LNCAP (cell line): ENCODE data around the gene SLC20A1.

Source experiments
- TF ChIP-seq, protein P1 (sequence below): fragments of 450-650 bp; IDR thresholded peaks from 2 replicates; pipeline ENCODE4 v1.5.1; 2017; ENCODE audit warnings: mild to moderate bottlenecking

SLC20A1 gene

GRCh38 chr2:112671801-112672200 is 26.1 kb downstream of the SLC20A1 start:
- TF ChIP-seq, protein P1, sequence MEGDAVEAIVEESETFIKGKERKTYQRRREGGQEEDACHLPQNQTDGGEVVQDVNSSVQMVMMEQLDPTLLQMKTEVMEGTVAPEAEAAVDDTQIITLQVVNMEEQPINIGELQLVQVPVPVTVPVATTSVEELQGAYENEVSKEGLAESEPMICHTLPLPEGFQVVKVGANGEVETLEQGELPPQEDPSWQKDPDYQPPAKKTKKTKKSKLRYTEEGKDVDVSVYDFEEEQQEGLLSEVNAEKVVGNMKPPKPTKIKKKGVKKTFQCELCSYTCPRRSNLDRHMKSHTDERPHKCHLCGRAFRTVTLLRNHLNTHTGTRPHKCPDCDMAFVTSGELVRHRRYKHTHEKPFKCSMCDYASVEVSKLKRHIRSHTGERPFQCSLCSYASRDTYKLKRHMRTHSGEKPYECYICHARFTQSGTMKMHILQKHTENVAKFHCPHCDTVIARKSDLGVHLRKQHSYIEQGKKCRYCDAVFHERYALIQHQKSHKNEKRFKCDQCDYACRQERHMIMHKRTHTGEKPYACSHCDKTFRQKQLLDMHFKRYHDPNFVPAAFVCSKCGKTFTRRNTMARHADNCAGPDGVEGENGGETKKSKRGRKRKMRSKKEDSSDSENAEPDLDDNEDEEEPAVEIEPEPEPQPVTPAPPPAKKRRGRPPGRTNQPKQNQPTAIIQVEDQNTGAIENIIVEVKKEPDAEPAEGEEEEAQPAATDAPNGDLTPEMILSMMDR = no peak

DNA sequence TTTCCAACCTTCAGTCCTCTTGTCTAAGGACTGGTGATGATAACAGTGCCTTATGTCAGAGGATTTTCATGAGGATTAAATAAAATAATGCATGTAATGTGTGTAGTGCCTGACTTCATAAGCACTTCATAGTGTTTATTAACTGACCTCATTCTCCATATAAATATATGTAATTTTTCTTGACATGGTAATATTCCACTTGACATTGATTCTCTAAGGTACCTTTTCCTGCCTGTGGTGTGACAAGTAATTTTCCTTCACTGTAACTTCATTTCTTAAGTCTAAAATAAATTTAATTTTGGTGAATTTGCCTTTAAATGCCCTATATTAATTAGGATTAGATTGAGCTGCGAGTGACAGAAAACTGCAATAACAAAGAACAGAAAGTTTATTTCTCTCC is 27.3 kb downstream of the SLC20A1 start:
- TF ChIP-seq, protein P1 = no peak

DNA sequence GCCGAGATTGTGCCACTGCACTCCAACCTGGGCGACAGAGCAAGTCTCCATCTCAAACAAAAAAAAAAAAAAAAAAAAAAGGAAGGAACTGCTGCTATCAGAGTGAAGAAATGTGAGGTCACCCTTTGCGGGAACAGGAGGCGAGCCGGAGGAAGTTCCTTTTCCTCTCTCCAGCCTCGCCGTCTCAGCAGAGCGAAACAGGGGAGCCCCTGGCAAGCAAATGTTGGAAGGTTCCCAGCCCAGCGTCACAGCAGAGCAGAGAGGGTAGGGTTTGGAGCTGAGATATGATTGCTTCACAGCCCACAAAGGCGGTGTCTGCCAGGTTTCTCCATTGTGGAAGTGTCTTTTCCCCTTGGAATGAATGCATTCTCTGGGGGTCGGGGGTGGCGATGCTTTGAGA is 28.5 kb downstream of the SLC20A1 start:
- TF ChIP-seq, protein P1 = no peak

DNA sequence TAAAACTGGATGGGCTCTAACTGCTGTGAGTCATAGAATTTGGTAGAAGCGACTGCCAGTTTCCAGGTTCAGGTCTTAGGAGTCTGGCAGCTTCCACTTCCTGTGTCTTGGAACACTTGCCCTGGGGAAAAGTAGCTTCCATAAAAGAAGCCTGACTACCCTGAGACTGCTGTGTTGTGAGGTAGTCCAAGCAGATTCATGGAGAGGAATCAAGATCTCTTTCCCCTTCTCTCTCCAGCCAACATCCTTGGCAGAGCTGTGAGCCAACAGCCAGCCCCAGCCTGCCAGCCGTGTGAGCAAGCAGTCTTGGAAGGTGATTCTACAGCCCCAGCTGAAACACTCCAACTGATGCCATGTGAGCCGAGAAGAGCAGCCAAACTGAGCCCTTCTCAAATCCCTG is 33.7 kb downstream of the SLC20A1 start:
- TF ChIP-seq, protein P1 = no peak

DNA sequence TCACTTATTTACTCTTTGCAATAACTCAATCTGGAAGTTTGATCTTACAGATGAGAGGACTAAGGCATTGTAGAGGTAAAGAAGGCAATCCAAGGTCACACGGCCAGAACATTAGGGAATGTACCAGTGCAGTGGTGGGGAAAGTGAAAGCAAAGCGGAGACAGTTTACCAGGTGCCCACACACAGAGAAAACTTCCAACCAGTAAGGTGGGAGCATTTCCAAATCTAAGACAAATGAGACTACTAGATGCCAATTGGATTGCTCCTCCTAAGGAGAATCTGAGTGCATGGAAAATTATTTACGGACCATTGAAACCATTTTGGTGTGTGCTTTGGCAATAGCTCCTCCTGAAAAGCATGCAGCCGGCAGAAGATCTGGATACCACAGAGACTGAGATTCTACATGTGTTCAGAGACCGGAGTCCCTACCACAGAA is 34.9 kb downstream of the SLC20A1 start:
- TF ChIP-seq, protein P1 = no peak

DNA sequence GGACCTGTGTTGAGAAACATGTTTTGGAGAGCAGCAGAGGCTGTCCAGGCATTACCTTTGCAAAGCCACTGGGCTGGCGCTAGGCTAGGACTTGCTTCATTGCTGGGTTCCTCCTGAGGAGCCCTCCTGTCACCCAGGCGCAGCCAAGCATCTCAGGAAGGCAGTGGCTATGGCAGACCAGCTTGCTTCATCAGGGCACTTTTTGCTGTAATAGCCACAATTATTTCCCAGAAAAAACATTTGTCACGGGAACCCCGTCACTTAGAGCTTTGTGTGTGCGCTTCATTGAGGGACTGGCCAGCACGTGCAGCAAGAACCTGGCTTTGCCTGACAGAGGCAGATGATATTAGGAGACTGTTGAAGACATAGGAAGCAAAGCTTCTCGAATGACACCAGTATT is 36.4 kb downstream of the SLC20A1 start:
- TF ChIP-seq, protein P1 = no peak

GRCh38 chr2:112683550-112684414 is 38.0 kb downstream of the SLC20A1 start:
- TF ChIP-seq, protein P1 = no peak
